Measurements from ENCODE around the gene CSRNP3. TPM values are rescaled to one million over a fixed set of nuclear protein-coding genes. Genes with fewer than 3 reads are reported as not detected.
A peak's percentile ranks its signal among the peaks of the same experiment; 100 is the strongest.

The CSRNP3 gene
- total RNA-seq = 10 to 100 TPM in 1 of 4 donors, 1 to 10 TPM in 2, under 1 TPM in 1; 0.91 to 14.1 (median 1.7) TPM

GRCh38 chr2:165469417-165469816 is at the start of gene CSRNP3:
Gene CSRNP3 (plus strand): TSS chr2:165469698. CDS start chr2:165595066, 125,368 bp downstream.
- H3K4me3 ChIP-seq (ENCODE audit: low read depth, poor library complexity, severe bottlenecking) = no peak within 1 kb of the TSS
- WGBS, 2 donors = 10 to 14% methylated on average over 8 of the region's 8 CpGs
- intact Hi-C loops (cut with DNase I; ENCODE audit: low total_unique reads) = no loop called here
- no peak for TF ChIP-seq POLR2A (IDR thresholded peaks at IDR 0.05)
- no peak for TF ChIP-seq CTCF (IDR thresholded peaks at IDR 0.05)
- DNase-seq (ENCODE audit: low spot score in 2 of 2) = peak in 1 of 2 donors; percentile 24

GRCh38 chr2:165420231-165420630 is 49.3 kb upstream of the CSRNP3 start:
- TF ChIP-seq POLR2A (IDR thresholded peaks at IDR 0.05) (no peak), CTCF (IDR thresholded peaks at IDR 0.05) (no peak)
- no peak overlapping the region for H3K4me3 ChIP-seq (ENCODE audit: low read depth, poor library complexity, severe bottlenecking)
- intact Hi-C loops (cut with DNase I; ENCODE audit: low total_unique reads) = no loop called here
- DNase-seq (ENCODE audit: low spot score in 2 of 2) = no peak

GRCh38 chr2:165423081-165423480 is 46.4 kb upstream of the CSRNP3 start:
- TF ChIP-seq CTCF (IDR thresholded peaks at IDR 0.05) (no peak), POLR2A (IDR thresholded peaks at IDR 0.05) (no peak)
- no peak overlapping the region for H3K4me3 ChIP-seq (ENCODE audit: low read depth, poor library complexity, severe bottlenecking)
- 88 to 89% methylated on average over 3 of the region's 3 CpGs for WGBS, 2 donors
- intact Hi-C loops (cut with DNase I; ENCODE audit: low total_unique reads) = no loop called here
- DNase-seq (ENCODE audit: low spot score in 2 of 2) = no peak

GRCh38 chr2:165425556-165425955 is 43.9 kb upstream of the CSRNP3 start:
- intact Hi-C loops (cut with DNase I; ENCODE audit: low total_unique reads) = no loop called here
- H3K4me3 ChIP-seq (ENCODE audit: low read depth, poor library complexity, severe bottlenecking) = no peak overlapping the region
- TF ChIP-seq CTCF (IDR thresholded peaks at IDR 0.05) (no peak), POLR2A (IDR thresholded peaks at IDR 0.05) (no peak)
- DNase-seq (ENCODE audit: low spot score in 2 of 2) = no peak
- WGBS, 2 donors = 52 to 61% methylated on average over 2 of the region's 2 CpGs

- intact Hi-C loops (cut with DNase I; ENCODE audit: low total_unique reads) = no loop called here
- TF ChIP-seq CTCF (IDR thresholded peaks at IDR 0.05) (no peak), POLR2A (IDR thresholded peaks at IDR 0.05) (no peak)
- no peak for DNase-seq (ENCODE audit: low spot score in 2 of 2)
- H3K4me3 ChIP-seq (ENCODE audit: low read depth, poor library complexity, severe bottlenecking) = no peak overlapping the region
- WGBS, 2 donors = 82 to 92% methylated on average over 4 of the region's 4 CpGs
Measured at GRCh38 chr2:165427686-165428085, 41.8 kb upstream of the CSRNP3 start.

- intact Hi-C loops (cut with DNase I; ENCODE audit: low total_unique reads) = no loop called here
- H3K4me3 ChIP-seq (ENCODE audit: low read depth, poor library complexity, severe bottlenecking) = no peak overlapping the region
- WGBS, 2 donors = 10 to 13% methylated on average over 1 of the region's 1 CpG
- no peak for DNase-seq (ENCODE audit: low spot score in 2 of 2)
- TF ChIP-seq POLR2A (IDR thresholded peaks at IDR 0.05) = no peak
- no peak for TF ChIP-seq CTCF (IDR thresholded peaks at IDR 0.05)
Measured at GRCh38 chr2:165428926-165429325, 40.6 kb upstream of the CSRNP3 start.
